ENCODE data around the gene SYNE2.

Gene SYNE2

GRCh38 chr14:63911404-63911803 is 58.6 kb downstream of the SYNE2 start:
- DNase-seq (ENCODE audit: low read depth, low spot score): no peak
- ChIA-PET CTCF (no interaction called here), POLR2A (no interaction called here)
- TF ChIP-seq CTCF (IDR thresholded peaks at IDR 0.05; ENCODE audit: insufficient read depth, low read length, missing control alignments): no peak
- no peak overlapping the region for H3K4me3 ChIP-seq (ENCODE audit: low read depth, low read length)

GRCh38 chr14:63912286-63912685 is 59.5 kb downstream of the SYNE2 start:
- DNase-seq (ENCODE audit: low read depth, low spot score): no peak
- CTCF ChIA-PET: no interaction called here
- POLR2A ChIA-PET: no interaction called here

GRCh38 chr14:63918411-63918810 is 65.6 kb downstream of the SYNE2 start:
- TF ChIP-seq CTCF (IDR thresholded peaks at IDR 0.05; ENCODE audit: insufficient read depth, low read length, missing control alignments): no peak
- CTCF ChIA-PET: no interaction called here
- no peak for DNase-seq (ENCODE audit: low read depth, low spot score)
- no peak overlapping the region for H3K4me3 ChIP-seq (ENCODE audit: low read depth, low read length)
- POLR2A ChIA-PET: no interaction called here

More at GRCh38 chr14:63912286-63912685, 59.5 kb downstream of the SYNE2 start:
- no peak overlapping the region for H3K4me3 ChIP-seq (ENCODE audit: low read depth, low read length)
- TF ChIP-seq CTCF (IDR thresholded peaks at IDR 0.05; ENCODE audit: insufficient read depth, low read length, missing control alignments): no peak

- H3K4me3 ChIP-seq (ENCODE audit: low read depth, low read length): no peak overlapping the region
- POLR2A ChIA-PET: no interaction called here
- CTCF ChIA-PET: no interaction called here
- TF ChIP-seq CTCF (IDR thresholded peaks at IDR 0.05; ENCODE audit: insufficient read depth, low read length, missing control alignments): no peak
- DNase-seq (ENCODE audit: low read depth, low spot score): no peak
Observed at GRCh38 chr14:63922696-63923421, 70.1 kb downstream of the SYNE2 start.

GRCh38 chr14:63923422-63923752 is 70.6 kb downstream of the SYNE2 start:
- POLR2A ChIA-PET: no interaction called here
- no peak overlapping the region for H3K4me3 ChIP-seq (ENCODE audit: low read depth, low read length)
- TF ChIP-seq CTCF (IDR thresholded peaks at IDR 0.05; ENCODE audit: insufficient read depth, low read length, missing control alignments): no peak
- DNase-seq (ENCODE audit: low read depth, low spot score): no peak
- CTCF ChIA-PET: no interaction called here

- H3K4me3 ChIP-seq (ENCODE audit: low read depth, low read length): no peak overlapping the region
- no peak for TF ChIP-seq CTCF (IDR thresholded peaks at IDR 0.05; ENCODE audit: insufficient read depth, low read length, missing control alignments)
- ChIA-PET POLR2A (no interaction called here), CTCF (no interaction called here)
- no peak for DNase-seq (ENCODE audit: low read depth, low spot score)
Observed at GRCh38 chr14:63924375-63924774, 71.6 kb downstream of the SYNE2 start.
